OCI-LY1 (cell line): Measurements from ENCODE around the gene C9orf78.

ENCODE experiments used
- H2AFZ ChIP-seq: fragments of 200-600 bp; sonication (generic), shearing (Covaris generic); 2 replicates; pipeline ENCODE4 v1.6.0; 2014; ENCODE audit warnings: antibody characterized with exemption, mild to moderate bottlenecking, low read length
- H3F3A ChIP-seq: fragments of 200-600 bp; sonication (generic), shearing (Covaris generic); 2 replicates; pipeline ENCODE4 v1.6.0; 2014; ENCODE audit warnings: mild to moderate bottlenecking, antibody characterized with exemption, low read length, moderate library complexity; ENCODE audit not compliant: insufficient read depth
- H3K27ac ChIP-seq: fragments of 200-600 bp; sonication (generic); 2 replicates; pipeline ENCODE4 v1.5.1; 2014; ENCODE audit warnings: low read length, mixed run types, mild to moderate bottlenecking, low read depth; ENCODE audit not compliant: poor library complexity, severe bottlenecking
- H3K27me3 ChIP-seq: fragments of 200-600 bp; sonication (generic); 2 replicates; pipeline ENCODE4 v1.6.0; 2014; ENCODE audit warnings: antibody characterized with exemption, mild to moderate bottlenecking, low read length, moderate library complexity; ENCODE audit not compliant: insufficient read depth
- H3K36me3 ChIP-seq: fragments of 200-600 bp; sonication (generic); 2 replicates; pipeline ENCODE4 v1.6.1; 2014; ENCODE audit warnings: mild to moderate bottlenecking, antibody characterized with exemption, low read length, moderate library complexity, mixed read lengths; ENCODE audit not compliant: insufficient read depth
- H3K4me1 ChIP-seq: fragments of 200-600 bp; sonication (generic); 2 replicates; pipeline ENCODE4 v1.5.1; 2014; ENCODE audit warnings: mild to moderate bottlenecking, low read length, moderate library complexity; ENCODE audit not compliant: insufficient read depth, severe bottlenecking
- H3K4me2 ChIP-seq: fragments of 200-600 bp; sonication (generic), shearing (Covaris generic); 2 replicates; pipeline ENCODE4 v1.6.1; 2014; ENCODE audit warnings: low read length
- H3K4me3 ChIP-seq: fragments of 200-600 bp; sonication (generic); 2 replicates; pipeline ENCODE4 v1.5.1; 2014; ENCODE audit warnings: low read length, low read depth, mild to moderate bottlenecking, mixed read lengths; ENCODE audit not compliant: poor library complexity, severe bottlenecking
- H3K79me2 ChIP-seq: fragments of 200-600 bp; shearing (Covaris generic); 2 replicates; pipeline ENCODE4 v1.6.1; 2016; ENCODE audit warnings: mixed run types, low read length, mixed read lengths; ENCODE audit not compliant: insufficient read depth
- H3K9ac ChIP-seq: fragments of 200-600 bp; sonication (generic), shearing (Covaris generic); 2 replicates; pipeline ENCODE4 v1.6.1; 2014; ENCODE audit warnings: mild to moderate bottlenecking, low read length, mixed read lengths
- H3K9me2 ChIP-seq: fragments of 200-600 bp; sonication (generic), shearing (Covaris generic); 2 replicates; pipeline ENCODE4 v1.6.1; 2014; ENCODE audit warnings: low read depth, mild to moderate bottlenecking, low read length, mixed read lengths
- H3K9me3 ChIP-seq: fragments of 200-600 bp; shearing (Covaris generic); 2 replicates; pipeline ENCODE4 v1.6.1; 2014; ENCODE audit warnings: low read length, mixed read lengths
- H4K20me1 ChIP-seq: fragments of 200-600 bp; sonication (generic), shearing (Covaris generic); 2 replicates; pipeline ENCODE4 v1.6.0; 2016; ENCODE audit warnings: mild to moderate bottlenecking, low read length; ENCODE audit not compliant: insufficient read depth
- CTCF ChIP-seq: fragments of 200-600 bp; sonication (generic), shearing (Covaris generic); IDR thresholded peaks from 2 replicates; pipeline ENCODE4 v1.5.1; 2017; ENCODE audit warnings: mild to moderate bottlenecking, antibody characterized with exemption, low read length, moderate library complexity, mixed read lengths
- EZH2 ChIP-seq: fragments of 200-600 bp; sonication (generic), shearing (Covaris generic); IDR thresholded peaks from 2 replicates; pipeline ENCODE4 v1.8.0; 2017; ENCODE audit warnings: borderline replicate concordance, mixed run types, mild to moderate bottlenecking, antibody characterized with exemption, low read length, moderate library complexity, mixed read lengths

Gene C9orf78

GRCh38 chr9:129803676-129804060 is 31.4 kb downstream of the C9orf78 start:
- no peak overlapping the region for H2AFZ ChIP-seq
- peaks cover 8% of the 10 kb centered on the region for H3K4me1 ChIP-seq
- no peaks in the 10 kb centered on the region for H3K9me2 ChIP-seq
- H4K20me1 ChIP-seq: no peaks in the 10 kb centered on the region
- peak overlapping the region; percentile 66 for H3K4me3 ChIP-seq
- no peak overlapping the region for H3K27ac ChIP-seq
- no peaks in the 10 kb centered on the region for H3F3A ChIP-seq
- no peaks in the 10 kb centered on the region for H3K27me3 ChIP-seq
- no peaks in the 10 kb centered on the region for H3K79me2 ChIP-seq
- peaks cover 13% of the 10 kb centered on the region; the same call in 1 of the 2 replicates for H3K36me3 ChIP-seq
- TF ChIP-seq CTCF (no peak), EZH2 (no peak)
- peak overlapping the region; percentile 89 for H3K4me2 ChIP-seq
- H3K9ac ChIP-seq: peak overlapping the region; percentile 72
- H3K9me3 ChIP-seq: no peaks in the 10 kb centered on the region

DNA sequence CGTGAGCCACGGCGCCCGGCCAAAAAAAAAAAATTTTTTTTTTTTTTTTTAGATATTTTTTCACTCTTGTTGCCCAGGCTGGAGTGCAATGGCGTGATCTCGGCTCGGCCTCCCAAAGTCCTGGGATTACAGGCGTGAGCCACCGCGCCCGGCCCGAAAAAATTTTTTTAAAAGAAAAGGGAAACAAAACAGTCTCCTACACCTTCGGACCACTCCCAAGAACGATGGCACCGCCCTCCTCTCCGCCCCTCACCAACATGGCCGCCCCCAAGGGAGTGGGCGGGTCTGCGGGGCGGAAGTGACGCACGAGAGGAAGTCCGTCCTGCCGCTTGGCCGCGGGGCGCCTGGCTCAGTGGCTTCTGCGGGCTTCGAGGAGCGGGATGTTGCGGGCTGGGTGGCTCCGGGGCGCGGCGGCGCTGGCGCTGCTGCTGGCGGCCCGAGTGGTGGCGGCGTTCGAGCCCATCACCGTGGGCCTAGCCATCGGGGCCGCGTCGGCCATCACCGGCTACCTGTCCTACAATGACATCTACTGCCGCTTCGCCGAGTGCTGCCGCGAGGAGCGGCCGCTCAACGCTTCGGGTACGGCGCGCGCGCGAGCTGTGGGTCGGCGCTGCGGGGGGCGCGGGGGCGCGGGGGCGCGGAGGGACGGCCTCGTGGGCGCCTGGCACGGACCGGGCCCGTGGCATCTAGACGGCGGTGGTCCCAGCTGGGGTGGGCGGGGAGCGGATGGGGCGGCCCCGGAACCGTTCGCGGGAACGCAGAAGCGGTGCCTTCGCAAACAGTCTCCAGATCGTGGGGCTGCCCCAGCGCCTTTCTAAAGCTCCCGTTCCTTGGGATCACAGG is 32.0 kb downstream of the C9orf78 start, which contains the start of gene TOR1B:
Gene TOR1B, plus strand, starts transcription at position 352 of the 843 bp plus-strand sequence. Its CDS starts 29 bp downstream, at position 381.
- Histone ChIP-seq H3K9me2 (no peaks in the 10 kb centered on the region), H4K20me1 (no peaks in the 10 kb centered on the region), H3K27ac (no peak within 1 kb of the TSS), H3K36me3 (peaks cover 11% of the 10 kb centered on the region; the same call in 1 of the 2 replicates), H3K9me3 (no peaks in the 10 kb centered on the region), H3F3A (no peaks in the 10 kb centered on the region), H3K4me3 (peak within 1 kb of the TSS; percentile 66), H3K79me2 (no peaks in the 10 kb centered on the region), H2AFZ (no peak within 1 kb of the TSS), H3K27me3 (no peaks in the 10 kb centered on the region), H3K4me2 (peak within 1 kb of the TSS; percentile 89), H3K4me1 (peaks cover 8% of the 10 kb centered on the region), H3K9ac (peak within 1 kb of the TSS; percentile 72)
- TF ChIP-seq EZH2: no peak

GRCh38 chr9:129801504-129801903 is 33.6 kb downstream of the C9orf78 start:
- no peak overlapping the region for H3K9ac ChIP-seq
- TF ChIP-seq CTCF (no peak), EZH2 (no peak)
- H3F3A ChIP-seq: no peaks in the 10 kb centered on the region
- no peak overlapping the region for H3K4me3 ChIP-seq
- peaks cover 8% of the 10 kb centered on the region for H3K4me1 ChIP-seq
- H3K9me2 ChIP-seq: no peaks in the 10 kb centered on the region
- H3K4me2 ChIP-seq: no peak overlapping the region
- H3K79me2 ChIP-seq: no peaks in the 10 kb centered on the region
- no peaks in the 10 kb centered on the region for H3K9me3 ChIP-seq
- no peaks in the 10 kb centered on the region for H3K27me3 ChIP-seq
- no peaks in the 10 kb centered on the region for H4K20me1 ChIP-seq
- no peak overlapping the region for H2AFZ ChIP-seq
- 0 out of 2 replicates have a peak, but pooled peaks cover 3% of the 10 kb centered on the region for H3K36me3 ChIP-seq
- H3K27ac ChIP-seq: no peak overlapping the region
